GM19463 (cell line): ENCODE data around the gene TRIO.
"Not testable (repeated sequence)": the region's sequence is repeated elsewhere in the genome, so short reads cannot be mapped to it uniquely, and the experiment has no call there.

Experiments used
- ATAC-seq: cut with Tn5 transposase; IDR thresholded peaks from one replicate; pipeline ENCODE4 v1.9.1; 2021; ENCODE audit warnings: mild to moderate bottlenecking, moderate library complexity; ENCODE audit not compliant: unreplicated experiment

Gene TRIO

GRCh38 chr5:14142827-14143545, at the start of gene TRIO:
TRIO (plus strand) TSS chr5:14143342; CDS start chr5:14143726, 384 bp downstream.
- peak; percentile 42 for ATAC-seq

- ATAC-seq: not testable (repeated sequence)
These were observed 45.8 kb upstream of the TRIO start for GRCh38 chr5:14097380-14097779.

- no peak for ATAC-seq
These were observed 45.1 kb upstream of the TRIO start for GRCh38 chr5:14097998-14098471.

GRCh38 chr5:14100281-14100680, 42.9 kb upstream of the TRIO start:
- ATAC-seq: no peak

DNA sequence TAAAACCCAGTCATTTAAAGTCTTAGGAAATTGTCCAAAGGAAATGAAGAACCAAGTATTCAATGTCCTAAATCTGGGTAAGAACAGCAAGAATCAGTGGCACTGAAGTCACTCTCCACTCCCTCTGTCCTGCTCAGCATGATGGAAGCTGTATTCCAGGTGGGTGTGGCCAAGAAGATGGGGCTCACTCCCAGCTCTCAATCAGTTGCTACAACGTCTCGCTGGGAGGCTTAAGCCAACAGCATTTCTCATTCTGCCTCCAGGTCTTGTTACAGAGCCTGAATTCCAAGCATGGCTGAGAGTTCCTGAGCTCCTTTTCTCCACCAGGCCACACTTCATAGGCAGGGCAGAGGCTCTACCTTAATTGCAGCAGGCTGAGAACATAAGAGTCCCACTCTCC, 41.2 kb upstream of the TRIO start:
- ATAC-seq: no peak

DNA sequence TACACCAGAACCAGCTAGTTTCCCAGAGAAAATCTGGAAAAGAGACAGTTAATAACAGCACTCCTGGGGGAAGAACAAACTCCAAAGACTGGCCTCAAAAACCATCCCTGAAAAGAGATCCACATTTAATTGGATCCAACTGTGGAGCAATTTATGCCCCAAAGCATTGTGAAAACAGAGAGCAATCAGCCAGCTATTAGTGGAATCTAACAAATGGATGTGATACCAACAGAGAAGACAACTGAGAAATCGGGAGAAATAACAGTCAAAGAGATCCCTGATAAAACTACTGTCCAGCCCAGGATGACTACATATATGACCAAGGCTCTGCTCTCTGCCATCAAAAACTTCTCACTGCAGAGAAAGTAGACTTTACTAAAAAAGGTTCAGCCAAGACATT, 40.5 kb upstream of the TRIO start:
- ATAC-seq: no peak

DNA sequence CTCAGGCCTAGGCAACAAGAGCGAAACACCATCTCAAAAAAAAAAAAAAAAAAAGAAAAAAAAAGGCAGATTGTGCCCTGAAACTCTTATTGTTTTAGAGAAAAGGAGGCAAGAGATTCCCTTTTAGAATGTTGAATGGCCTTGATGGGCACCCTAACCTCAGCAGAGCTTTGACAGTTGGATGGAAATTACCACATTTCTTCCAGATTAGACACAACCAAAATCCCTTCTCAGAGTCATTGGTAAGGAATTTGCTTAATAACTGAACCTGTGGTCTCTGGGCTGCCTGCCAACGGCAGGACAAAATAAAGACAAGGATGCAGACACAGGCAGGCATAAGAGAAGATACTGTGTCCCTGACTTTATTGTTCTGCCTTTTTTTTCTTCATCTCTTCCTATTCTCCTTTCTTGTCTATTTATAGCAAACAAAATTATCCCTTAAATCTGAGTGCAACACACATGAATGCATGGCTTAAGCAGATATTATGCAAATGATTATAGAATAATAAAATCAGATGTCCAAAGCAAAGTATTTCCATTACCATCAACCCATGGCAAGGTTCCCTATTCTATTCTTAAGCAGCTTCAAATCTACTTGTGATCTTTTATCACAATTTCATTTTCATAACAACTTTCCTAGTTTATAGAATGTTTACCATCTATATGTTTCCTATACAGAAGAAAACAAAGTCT, 37.3 kb upstream of the TRIO start:
- no peak for ATAC-seq

- no peak for ATAC-seq
These were observed 35.6 kb upstream of the TRIO start for GRCh38 chr5:14107536-14107935.

- peak; percentile 67 for ATAC-seq
These were observed 34.8 kb upstream of the TRIO start for GRCh38 chr5:14108170-14108996.

DNA sequence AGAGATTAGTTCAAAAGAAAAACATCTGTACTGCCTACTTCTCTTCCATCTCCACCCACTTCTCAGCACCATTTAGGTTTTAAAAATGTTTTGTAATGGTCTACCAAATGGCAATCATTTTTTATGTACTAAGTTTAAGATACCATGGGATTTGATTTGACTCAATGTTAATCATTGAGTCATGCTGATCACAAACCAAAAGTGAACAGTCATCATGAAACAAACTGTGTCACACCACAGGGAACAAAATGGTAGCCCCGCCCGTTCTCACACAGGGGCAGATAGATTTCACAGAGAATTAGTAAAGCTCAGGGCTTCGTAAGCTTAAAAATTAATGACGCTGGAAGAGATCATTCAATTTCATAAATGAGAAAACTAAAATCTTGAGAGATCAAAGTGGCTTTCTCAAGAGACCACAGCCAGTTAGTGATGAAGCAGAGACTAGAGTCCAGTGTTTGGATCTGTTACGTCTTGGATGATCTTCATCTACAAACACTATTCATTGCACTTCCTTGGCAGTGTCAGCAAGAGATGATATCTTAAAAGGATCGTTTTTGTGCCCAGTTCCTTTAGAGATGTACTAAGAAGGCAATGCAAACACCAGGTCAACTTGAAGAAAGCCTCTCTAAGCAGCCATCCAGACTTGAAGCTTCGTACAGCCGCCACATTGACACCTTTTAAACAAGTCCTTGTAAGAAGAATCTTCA, 33.9 kb upstream of the TRIO start:
- ATAC-seq: peak; percentile 91

DNA sequence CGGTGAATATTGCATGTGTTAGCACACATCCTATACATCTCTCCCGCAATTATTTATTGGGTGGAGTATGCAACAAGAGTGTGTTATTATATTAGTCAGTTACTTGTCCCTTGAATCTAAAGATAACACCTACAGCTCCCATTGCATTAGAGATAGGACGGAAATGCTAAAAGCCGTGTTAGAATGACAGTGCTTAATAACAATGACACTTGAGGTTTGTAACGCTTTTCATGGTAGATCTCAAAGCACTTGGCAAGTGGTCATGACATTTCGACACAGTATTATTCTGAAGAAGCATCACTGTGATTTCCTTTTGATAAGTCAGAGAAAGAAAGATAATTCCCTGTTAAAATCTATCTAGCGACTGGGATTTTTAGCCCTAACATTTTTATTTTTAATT, 33.4 kb upstream of the TRIO start:
- ATAC-seq: no peak

DNA sequence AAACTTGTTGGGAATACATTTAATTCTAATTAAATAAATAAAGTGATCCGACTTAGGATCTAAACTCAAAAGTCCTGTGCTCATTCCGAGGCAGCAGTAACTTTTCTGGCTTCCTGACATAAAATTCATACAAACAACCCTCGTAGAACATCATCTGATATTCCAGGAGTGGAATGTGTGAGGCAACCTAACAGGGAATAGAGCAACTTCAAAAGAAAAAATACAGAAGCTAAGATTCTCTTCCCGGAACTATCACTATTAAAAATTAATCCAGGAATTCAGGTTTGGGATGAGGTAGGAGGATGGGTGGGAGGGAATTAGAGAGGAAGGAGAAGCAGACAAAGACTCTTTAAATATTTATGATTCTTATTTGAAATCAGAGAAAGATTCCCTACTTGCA, 32.9 kb upstream of the TRIO start:
- no peak for ATAC-seq

GRCh38 chr5:14110680-14111079, 32.5 kb upstream of the TRIO start:
- ATAC-seq: no peak

DNA sequence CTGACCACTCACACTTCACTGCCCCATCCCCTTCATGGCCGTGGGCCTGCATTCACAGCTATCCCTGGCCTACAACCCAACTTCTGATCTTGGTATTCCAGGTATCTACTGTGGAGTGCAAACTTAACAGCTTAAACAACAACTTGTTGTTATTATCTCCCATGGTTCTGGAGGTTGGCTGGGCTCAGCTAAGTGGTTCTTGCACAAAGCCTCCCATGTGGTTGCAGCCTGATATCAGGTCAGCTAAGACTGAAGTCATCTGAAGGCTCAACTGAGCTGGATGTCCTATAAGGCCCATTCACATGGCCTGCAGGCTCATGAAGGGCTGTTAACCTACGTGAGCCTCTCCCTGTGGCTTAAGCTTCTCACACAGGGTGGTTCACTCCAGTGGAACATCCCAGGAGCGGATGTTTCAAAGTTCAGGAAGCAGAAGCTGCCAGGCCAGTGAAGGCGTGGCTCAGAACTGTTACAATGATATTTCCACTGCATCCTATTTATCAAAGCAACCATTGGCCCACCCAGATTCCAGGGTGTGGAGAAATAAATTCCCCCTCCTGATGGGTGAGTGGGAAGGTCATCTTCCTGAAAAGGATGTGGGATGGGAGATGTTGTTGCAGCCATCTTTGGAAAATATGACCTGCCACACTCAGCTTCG, 30.0 kb upstream of the TRIO start:
- no peak for ATAC-seq

GRCh38 chr5:14114615-14115251, 28.4 kb upstream of the TRIO start:
- ATAC-seq: no peak

- no peak for ATAC-seq
These were observed 27.7 kb upstream of the TRIO start for GRCh38 chr5:14115323-14115895.

- no peak for ATAC-seq
These were observed 24.4 kb upstream of the TRIO start for GRCh38 chr5:14118551-14119320.

DNA sequence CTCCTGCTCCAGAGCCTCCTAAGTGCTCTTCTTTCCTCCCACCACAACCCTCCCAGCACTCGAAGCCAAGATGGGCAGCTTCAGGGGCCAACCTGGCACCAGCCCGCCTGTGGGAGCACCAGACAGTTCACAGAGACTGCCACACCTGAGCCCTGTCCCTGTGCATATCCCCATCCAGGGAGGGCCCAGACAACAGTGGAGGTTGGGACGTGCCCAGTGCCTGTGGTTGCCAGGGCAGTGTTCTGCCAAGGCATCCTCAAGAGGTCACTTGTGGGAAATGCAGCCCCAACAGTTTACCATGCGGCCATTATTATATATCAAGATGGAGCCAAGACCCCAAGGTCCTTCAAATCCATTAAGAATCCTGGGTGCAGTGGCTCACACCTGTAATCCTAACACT, 23.0 kb upstream of the TRIO start:
- no peak for ATAC-seq

- ATAC-seq: no peak
These were observed 21.6 kb upstream of the TRIO start for GRCh38 chr5:14121552-14121951.
